IPS DF 6.9 (cell line): ENCODE data around the gene PLPP2.
A peak's percentile ranks its signal among the peaks of the same experiment; 100 is the strongest.

Source experiments
- DNase-seq: peaks from one replicate; pipeline ENCODE4 v3.0.0-alpha.2; 2013; ENCODE audit warnings: low read depth, low spot score
- H3K27ac ChIP-seq: one replicate; pipeline ENCODE4 v1.5.1; 2013; ENCODE audit warnings: low read length, control low read depth
- H3K27me3 ChIP-seq: 2 replicates; pipeline ENCODE4 v1.6.1; 2013; ENCODE audit warnings: mild to moderate bottlenecking, low read length; ENCODE audit not compliant: control insufficient read depth, insufficient read depth
- H3K36me3 ChIP-seq: 2 replicates; pipeline ENCODE4 v1.6.1; 2013; ENCODE audit warnings: low read length; ENCODE audit not compliant: control insufficient read depth, insufficient read depth
- H3K4me1 ChIP-seq: 2 replicates; pipeline ENCODE4 v1.6.1; 2013; ENCODE audit warnings: low read length; ENCODE audit not compliant: control insufficient read depth, insufficient read depth
- H3K4me3 ChIP-seq: 2 replicates; pipeline ENCODE4 v1.5.1; 2013; ENCODE audit warnings: mild to moderate bottlenecking, low read length
- H3K9me3 ChIP-seq: 2 replicates; pipeline ENCODE4 v1.6.1; 2013; ENCODE audit warnings: low read length, inconsistent platforms; ENCODE audit not compliant: control insufficient read depth, insufficient read depth
- WGBS: extraction: QIAGEN DNeasy Blood & Tissue Kit; methylation state at CpG from one replicate; pipeline ENCODE4 v1.1.7; 2013; ENCODE audit warnings: mixed read lengths, missing lambda C conversion rate; ENCODE audit not compliant: insufficient read length, insufficient coverage; 5-methylcytosine and 5-hydroxymethylcytosine counted together

Gene PLPP2

GRCh38 chr19:292951-293350 is 1.7 kb upstream of the PLPP2 start:
- Histone ChIP-seq H3K27me3 (no peaks in the 10 kb centered on the region; the same call in 1 of the 2 replicates), H3K27ac (no peak overlapping the region), H3K36me3 (no peaks in the 10 kb centered on the region), H3K9me3 (no peaks in the 10 kb centered on the region), H3K4me1 (peaks cover 10% of the 10 kb centered on the region), H3K4me3 (no peak overlapping the region)
- WGBS: no CpG with 5 or more reads among the region's 4 CpGs
- DNase-seq: no peak

GRCh38 chr19:292281-292884 is 1.2 kb upstream of the PLPP2 start:
- Histone ChIP-seq H3K36me3 (no peaks in the 10 kb centered on the region), H3K4me1 (peaks cover 10% of the 10 kb centered on the region), H3K4me3 (no peak overlapping the region), H3K9me3 (no peaks in the 10 kb centered on the region), H3K27ac (no peak overlapping the region), H3K27me3 (no peaks in the 10 kb centered on the region; the same call in 1 of the 2 replicates)
- DNase-seq: no peak
- no CpG with 5 or more reads among the region's 15 CpGs for WGBS

- no peak overlapping the region for H3K27ac ChIP-seq
- DNase-seq: no peak
- H3K4me3 ChIP-seq: no peak overlapping the region
- H3K9me3 ChIP-seq: no peaks in the 10 kb centered on the region
- H3K4me1 ChIP-seq: peaks cover 10% of the 10 kb centered on the region
- WGBS: no CpG with 5 or more reads among the region's 71 CpGs
- no peaks in the 10 kb centered on the region; the same call in 1 of the 2 replicates for H3K27me3 ChIP-seq
- H3K36me3 ChIP-seq: no peaks in the 10 kb centered on the region
These were observed 518 bp upstream of the PLPP2 start for GRCh38 chr19:291561-292280.

GRCh38 chr19:290372-291005 is 714 bp downstream of the PLPP2 start:
- Histone ChIP-seq H3K27ac (no peak overlapping the region), H3K4me1 (peaks cover 7% of the 10 kb centered on the region), H3K36me3 (no peaks in the 10 kb centered on the region), H3K27me3 (no peaks in the 10 kb centered on the region; the same call in 1 of the 2 replicates), H3K9me3 (no peaks in the 10 kb centered on the region), H3K4me3 (peak overlapping the region; percentile 66; the same call in 1 of the 2 replicates)
- WGBS: no CpG with 5 or more reads among the region's 51 CpGs
- peak; percentile 80 for DNase-seq

GRCh38 chr19:289651-290371 is 1.4 kb downstream of the PLPP2 start:
- H3K27ac ChIP-seq: no peak overlapping the region
- H3K9me3 ChIP-seq: no peaks in the 10 kb centered on the region
- no peaks in the 10 kb centered on the region for H3K36me3 ChIP-seq
- H3K4me1 ChIP-seq: peaks cover 7% of the 10 kb centered on the region
- no peaks in the 10 kb centered on the region; the same call in 1 of the 2 replicates for H3K27me3 ChIP-seq
- WGBS: no CpG with 5 or more reads among the region's 26 CpGs
- DNase-seq: no peak
- peak overlapping the region; percentile 0; the same call in 1 of the 2 replicates for H3K4me3 ChIP-seq

GRCh38 chr19:288911-289310 is 2.3 kb downstream of the PLPP2 start:
- DNase-seq: no peak
- Histone ChIP-seq H3K27me3 (no peaks in the 10 kb centered on the region; the same call in 1 of the 2 replicates), H3K9me3 (no peaks in the 10 kb centered on the region), H3K36me3 (no peaks in the 10 kb centered on the region), H3K4me3 (no peak overlapping the region), H3K27ac (no peak overlapping the region), H3K4me1 (peaks cover 7% of the 10 kb centered on the region)
- no CpG with 5 or more reads among the region's 10 CpGs for WGBS

GRCh38 chr19:287381-287871 is 3.8 kb downstream of the PLPP2 start:
- no CpG with 5 or more reads among the region's 19 CpGs for WGBS
- Histone ChIP-seq H3K36me3 (0 out of 2 replicates have a peak, but pooled peaks cover 3% of the 10 kb centered on the region), H3K27me3 (no peaks in the 10 kb centered on the region), H3K27ac (no peak overlapping the region), H3K4me3 (no peak overlapping the region), H3K9me3 (no peaks in the 10 kb centered on the region), H3K4me1 (peaks cover 7% of the 10 kb centered on the region)
- DNase-seq: no peak

- H3K27ac ChIP-seq: no peak overlapping the region
- no peak overlapping the region for H3K4me3 ChIP-seq
- no peaks in the 10 kb centered on the region for H3K9me3 ChIP-seq
- no peak for DNase-seq
- peaks cover 2% of the 10 kb centered on the region; the same call in 1 of the 2 replicates for H3K4me1 ChIP-seq
- peaks cover 23% of the 10 kb centered on the region for H3K36me3 ChIP-seq
- WGBS: no CpG with 5 or more reads among the region's 10 CpGs
- H3K27me3 ChIP-seq: no peaks in the 10 kb centered on the region
These were observed 7.8 kb downstream of the PLPP2 start for GRCh38 chr19:283395-283794.

- no peak for DNase-seq
- no peaks in the 10 kb centered on the region for H3K27me3 ChIP-seq
- H3K9me3 ChIP-seq: no peaks in the 10 kb centered on the region
- H3K4me3 ChIP-seq: no peak overlapping the region
- H3K27ac ChIP-seq: no peak overlapping the region
- peaks cover 3% of the 10 kb centered on the region; the same call in 1 of the 2 replicates for H3K4me1 ChIP-seq
- no CpG with 5 or more reads among the region's 13 CpGs for WGBS
- peaks cover 23% of the 10 kb centered on the region for H3K36me3 ChIP-seq
These were observed 8.7 kb downstream of the PLPP2 start for GRCh38 chr19:282501-282900.

- H3K4me3 ChIP-seq: no peak overlapping the region
- H3K36me3 ChIP-seq: peaks cover 23% of the 10 kb centered on the region
- H3K4me1 ChIP-seq: peaks cover 4% of the 10 kb centered on the region
- DNase-seq: no peak
- H3K9me3 ChIP-seq: no peaks in the 10 kb centered on the region
- no peak overlapping the region for H3K27ac ChIP-seq
- H3K27me3 ChIP-seq: no peaks in the 10 kb centered on the region
- WGBS: no CpG with 5 or more reads among the region's 10 CpGs
These were observed 9.2 kb downstream of the PLPP2 start for GRCh38 chr19:281992-282391.
